ENCODE results near the gene LOC101059915.

The LOC101059915 gene

DNA sequence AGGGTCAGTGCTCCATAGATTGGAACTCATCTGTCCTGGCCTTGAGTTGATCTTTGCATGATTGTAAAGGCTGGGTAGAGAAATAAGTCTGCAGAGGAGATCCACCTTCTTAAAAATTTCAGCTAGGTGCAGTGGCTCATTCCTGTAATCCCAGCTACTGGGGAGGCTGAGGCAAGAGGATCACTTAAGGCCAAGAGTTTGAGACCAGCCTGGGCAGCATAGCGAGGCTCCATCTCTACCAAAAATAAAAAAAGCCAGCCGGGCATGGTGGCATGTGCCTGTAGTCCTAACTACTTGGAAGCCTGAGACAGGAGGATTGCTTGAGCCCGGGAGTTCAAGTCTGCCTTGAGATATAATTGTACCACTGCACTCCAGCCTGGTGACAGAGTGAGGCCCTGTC lies 48.6 kb upstream of the LOC101059915 start:
- TF ChIP-seq, protein P1, sequence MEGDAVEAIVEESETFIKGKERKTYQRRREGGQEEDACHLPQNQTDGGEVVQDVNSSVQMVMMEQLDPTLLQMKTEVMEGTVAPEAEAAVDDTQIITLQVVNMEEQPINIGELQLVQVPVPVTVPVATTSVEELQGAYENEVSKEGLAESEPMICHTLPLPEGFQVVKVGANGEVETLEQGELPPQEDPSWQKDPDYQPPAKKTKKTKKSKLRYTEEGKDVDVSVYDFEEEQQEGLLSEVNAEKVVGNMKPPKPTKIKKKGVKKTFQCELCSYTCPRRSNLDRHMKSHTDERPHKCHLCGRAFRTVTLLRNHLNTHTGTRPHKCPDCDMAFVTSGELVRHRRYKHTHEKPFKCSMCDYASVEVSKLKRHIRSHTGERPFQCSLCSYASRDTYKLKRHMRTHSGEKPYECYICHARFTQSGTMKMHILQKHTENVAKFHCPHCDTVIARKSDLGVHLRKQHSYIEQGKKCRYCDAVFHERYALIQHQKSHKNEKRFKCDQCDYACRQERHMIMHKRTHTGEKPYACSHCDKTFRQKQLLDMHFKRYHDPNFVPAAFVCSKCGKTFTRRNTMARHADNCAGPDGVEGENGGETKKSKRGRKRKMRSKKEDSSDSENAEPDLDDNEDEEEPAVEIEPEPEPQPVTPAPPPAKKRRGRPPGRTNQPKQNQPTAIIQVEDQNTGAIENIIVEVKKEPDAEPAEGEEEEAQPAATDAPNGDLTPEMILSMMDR (IDR thresholded peaks at IDR 0.05; ENCODE audit: insufficient read depth, low read length, poor library complexity, severe bottlenecking), result no peak
- H2AFZ ChIP-seq (ENCODE audit: low read depth, low read length, severe bottlenecking), result no peak overlapping the region
- H3K79me2 ChIP-seq (ENCODE audit: insufficient read depth, low read length), result no peaks in the 10 kb centered on the region
- no peaks in the 10 kb centered on the region for H3K27me3 ChIP-seq (ENCODE audit: low read length)
- no peak overlapping the region for H3K27ac ChIP-seq (ENCODE audit: low read depth, low read length)
- H3K36me3 ChIP-seq (ENCODE audit: low read length), result no peaks in the 10 kb centered on the region
- no peak overlapping the region for H3K4me3 ChIP-seq (ENCODE audit: insufficient read depth, low read length, poor library complexity, severe bottlenecking)
- H3K4me2 ChIP-seq (ENCODE audit: low read depth, low read length, poor library complexity, severe bottlenecking), result no peak overlapping the region
- H4K20me1 ChIP-seq (ENCODE audit: low read depth, low read length), result no peaks in the 10 kb centered on the region
- H3F3A ChIP-seq (ENCODE audit: insufficient read depth), result no peaks in the 10 kb centered on the region
- H3K9me2 ChIP-seq (replicated peaks; ENCODE audit: insufficient read depth, low read length), result no peaks in the 10 kb centered on the region
- no peaks in the 10 kb centered on the region for H3K9me3 ChIP-seq (ENCODE audit: insufficient read depth, low read length)
- no peak overlapping the region for H3K9ac ChIP-seq (ENCODE audit: low read length)

DNA sequence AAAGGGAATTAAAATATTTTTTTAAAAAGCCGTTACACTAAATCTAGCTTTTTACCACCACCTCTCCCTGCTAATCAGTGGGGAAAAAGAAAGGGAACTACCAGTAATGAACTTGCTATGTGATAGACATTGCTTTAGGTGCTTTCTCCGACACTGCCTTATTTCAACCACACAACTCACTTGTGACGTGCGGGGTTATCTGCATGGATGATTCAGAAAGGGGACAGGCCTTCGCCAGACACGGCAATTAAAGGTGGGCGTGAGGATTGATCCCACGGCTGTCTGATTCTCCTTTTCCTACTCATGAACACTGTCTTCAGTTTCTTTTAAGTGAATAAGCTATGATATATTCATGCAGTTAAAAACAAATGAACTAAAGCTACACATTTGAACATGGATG lies 48.2 kb upstream of the LOC101059915 start:
- no peaks in the 10 kb centered on the region for H3F3A ChIP-seq (ENCODE audit: insufficient read depth)
- H3K36me3 ChIP-seq (ENCODE audit: low read length), result no peaks in the 10 kb centered on the region
- H4K20me1 ChIP-seq (ENCODE audit: low read depth, low read length), result no peaks in the 10 kb centered on the region
- no peak overlapping the region for H3K9ac ChIP-seq (ENCODE audit: low read length)
- no peak overlapping the region for H3K4me2 ChIP-seq (ENCODE audit: low read depth, low read length, poor library complexity, severe bottlenecking)
- no peak overlapping the region for H2AFZ ChIP-seq (ENCODE audit: low read depth, low read length, severe bottlenecking)
- H3K9me2 ChIP-seq (replicated peaks; ENCODE audit: insufficient read depth, low read length), result no peaks in the 10 kb centered on the region
- no peaks in the 10 kb centered on the region for H3K9me3 ChIP-seq (ENCODE audit: insufficient read depth, low read length)
- no peak overlapping the region for H3K27ac ChIP-seq (ENCODE audit: low read depth, low read length)
- no peaks in the 10 kb centered on the region for H3K27me3 ChIP-seq (ENCODE audit: low read length)
- TF ChIP-seq, protein P1 (IDR thresholded peaks at IDR 0.05; ENCODE audit: insufficient read depth, low read length, poor library complexity, severe bottlenecking), result no peak
- TF ChIP-seq EZH2phosphoT487 (conservative IDR thresholded peaks at IDR 0.05; ENCODE audit: low read length), result no peak
- H3K79me2 ChIP-seq (ENCODE audit: insufficient read depth, low read length), result no peaks in the 10 kb centered on the region
- no peak overlapping the region for H3K4me3 ChIP-seq (ENCODE audit: insufficient read depth, low read length, poor library complexity, severe bottlenecking)

DNA sequence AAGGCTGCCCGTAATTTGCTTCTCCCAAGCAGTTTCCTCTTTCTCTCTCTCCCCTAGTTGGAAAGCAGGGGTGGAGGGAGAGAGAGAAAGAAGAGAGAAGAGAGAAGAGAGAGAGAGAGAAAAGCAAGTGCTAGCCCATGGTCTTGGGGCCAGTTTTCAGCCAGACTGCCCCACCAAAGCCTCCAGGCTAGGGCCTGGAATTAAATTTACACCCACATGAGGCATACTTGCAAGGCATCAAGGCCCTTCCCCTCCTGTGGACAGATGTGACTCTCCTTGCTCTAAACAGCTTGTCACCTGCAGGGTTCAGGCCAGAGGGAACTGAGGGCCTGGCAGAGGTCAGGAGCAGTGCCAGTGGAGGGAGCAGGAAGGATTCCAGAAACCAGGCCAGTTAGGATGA lies 47.4 kb upstream of the LOC101059915 start:
- Histone ChIP-seq H3K27ac (ENCODE audit: low read depth, low read length) (no peak overlapping the region), H3K9me3 (ENCODE audit: insufficient read depth, low read length) (no peaks in the 10 kb centered on the region), H3K4me3 (ENCODE audit: insufficient read depth, low read length, poor library complexity, severe bottlenecking) (no peak overlapping the region), H3K9ac (ENCODE audit: low read length) (no peak overlapping the region), H2AFZ (ENCODE audit: low read depth, low read length, severe bottlenecking) (no peak overlapping the region), H3K36me3 (ENCODE audit: low read length) (no peaks in the 10 kb centered on the region), H3F3A (ENCODE audit: insufficient read depth) (no peaks in the 10 kb centered on the region), H3K9me2 (replicated peaks; ENCODE audit: insufficient read depth, low read length) (no peaks in the 10 kb centered on the region), H3K27me3 (ENCODE audit: low read length) (no peaks in the 10 kb centered on the region), H3K4me2 (ENCODE audit: low read depth, low read length, poor library complexity, severe bottlenecking) (no peak overlapping the region), H3K79me2 (ENCODE audit: insufficient read depth, low read length) (no peaks in the 10 kb centered on the region), H4K20me1 (ENCODE audit: low read depth, low read length) (no peaks in the 10 kb centered on the region)
- TF ChIP-seq, protein P1 (IDR thresholded peaks at IDR 0.05; ENCODE audit: insufficient read depth, low read length, poor library complexity, severe bottlenecking), result no peak
- TF ChIP-seq EZH2phosphoT487 (conservative IDR thresholded peaks at IDR 0.05; ENCODE audit: low read length), result no peak

DNA sequence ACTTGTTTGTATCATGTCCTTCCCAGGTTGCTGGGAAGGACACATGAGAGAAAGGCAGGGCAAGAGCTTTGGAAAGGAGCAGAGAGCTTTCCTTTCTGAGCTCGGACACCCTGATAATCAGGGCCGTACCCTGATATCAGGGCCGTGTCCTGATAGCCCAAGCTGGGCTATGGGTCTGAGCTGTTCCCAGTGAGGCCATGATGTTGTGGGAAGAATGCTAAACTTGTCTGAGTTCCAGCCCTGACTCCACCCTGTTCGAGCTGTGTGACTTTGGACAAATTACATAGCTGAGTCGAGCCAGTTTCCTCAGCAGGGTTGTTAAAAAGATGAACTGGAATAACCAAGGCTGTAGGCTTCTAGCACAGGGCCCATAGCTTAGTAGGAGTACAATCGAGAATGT lies 45.7 kb upstream of the LOC101059915 start:
- H3K9me2 ChIP-seq (replicated peaks; ENCODE audit: insufficient read depth, low read length), result no peaks in the 10 kb centered on the region
- no peak overlapping the region for H3K9ac ChIP-seq (ENCODE audit: low read length)
- H3K27me3 ChIP-seq (ENCODE audit: low read length), result no peaks in the 10 kb centered on the region
- no peaks in the 10 kb centered on the region for H3K9me3 ChIP-seq (ENCODE audit: insufficient read depth, low read length)
- no peak overlapping the region for H3K4me3 ChIP-seq (ENCODE audit: insufficient read depth, low read length, poor library complexity, severe bottlenecking)
- H3K36me3 ChIP-seq (ENCODE audit: low read length), result no peaks in the 10 kb centered on the region
- no peaks in the 10 kb centered on the region for H3F3A ChIP-seq (ENCODE audit: insufficient read depth)
- no peak overlapping the region for H3K4me2 ChIP-seq (ENCODE audit: low read depth, low read length, poor library complexity, severe bottlenecking)
- no peaks in the 10 kb centered on the region for H3K79me2 ChIP-seq (ENCODE audit: insufficient read depth, low read length)
- no peaks in the 10 kb centered on the region for H4K20me1 ChIP-seq (ENCODE audit: low read depth, low read length)
- H2AFZ ChIP-seq (ENCODE audit: low read depth, low read length, severe bottlenecking), result no peak overlapping the region
- TF ChIP-seq EZH2phosphoT487 (conservative IDR thresholded peaks at IDR 0.05; ENCODE audit: low read length), result no peak
- TF ChIP-seq, protein P1 (IDR thresholded peaks at IDR 0.05; ENCODE audit: insufficient read depth, low read length, poor library complexity, severe bottlenecking), result no peak
- no peak overlapping the region for H3K27ac ChIP-seq (ENCODE audit: low read depth, low read length)

All from SU-DHL-6 (cell line).